ENCODE measurements around the gene TMEFF2. TPM values are rescaled to one million over a fixed set of nuclear protein-coding genes. Genes with fewer than 3 reads are reported as not detected.
"Not testable (repeated sequence)": the region's sequence is repeated elsewhere in the genome, so short reads cannot be mapped to it uniquely, and the experiment has no call there.

TMEFF2 gene
- total and polyA plus RNA-seq, 2 experiments from 2014 or later, result 0.15 to 1.3 TPM

DNA sequence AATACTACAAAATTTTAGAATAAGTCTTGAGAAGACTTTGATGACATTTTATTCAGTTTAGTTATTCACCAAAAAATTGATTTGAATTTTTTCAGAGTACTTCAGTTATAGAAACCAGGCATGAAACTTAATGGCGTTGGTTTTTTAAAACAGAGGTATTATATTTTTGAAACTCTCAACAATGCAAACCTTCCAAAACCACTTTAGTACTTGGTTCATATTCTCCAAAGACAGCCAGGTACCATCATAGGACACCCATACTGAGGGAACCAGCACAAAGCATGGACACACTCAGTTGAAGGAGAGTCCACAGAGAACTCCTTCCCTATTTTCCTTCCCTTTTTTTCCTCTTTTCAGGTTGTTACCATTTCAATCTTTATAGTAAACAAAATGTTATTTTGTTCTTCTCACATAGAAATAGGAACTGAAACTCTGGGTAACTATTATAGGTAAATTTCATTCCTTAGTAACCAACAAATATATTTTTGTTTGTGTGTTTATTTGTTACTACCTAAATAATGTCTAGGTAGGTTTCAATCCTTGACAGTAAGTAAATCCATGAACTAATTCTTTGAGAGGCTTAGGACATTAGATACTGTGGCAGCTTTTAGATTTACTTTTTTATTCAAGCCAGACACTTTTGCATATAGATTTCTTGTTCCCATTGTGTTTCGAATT, 95.8 kb downstream of the TMEFF2 start:
- no peaks in the 10 kb centered on the region for H3K27me3 ChIP-seq
- no peak overlapping the region for H3K27ac ChIP-seq
- no peaks in the 10 kb centered on the region for H3K4me1 ChIP-seq (ENCODE audit: low read depth)
- no peaks in the 10 kb centered on the region for H3K36me3 ChIP-seq
- no peak for DNase-seq (ENCODE audit: low read depth in 1 of 2, low spot score in 1 of 2)
- H3K4me3 ChIP-seq, result no peak overlapping the region
- TF ChIP-seq, protein P1, sequence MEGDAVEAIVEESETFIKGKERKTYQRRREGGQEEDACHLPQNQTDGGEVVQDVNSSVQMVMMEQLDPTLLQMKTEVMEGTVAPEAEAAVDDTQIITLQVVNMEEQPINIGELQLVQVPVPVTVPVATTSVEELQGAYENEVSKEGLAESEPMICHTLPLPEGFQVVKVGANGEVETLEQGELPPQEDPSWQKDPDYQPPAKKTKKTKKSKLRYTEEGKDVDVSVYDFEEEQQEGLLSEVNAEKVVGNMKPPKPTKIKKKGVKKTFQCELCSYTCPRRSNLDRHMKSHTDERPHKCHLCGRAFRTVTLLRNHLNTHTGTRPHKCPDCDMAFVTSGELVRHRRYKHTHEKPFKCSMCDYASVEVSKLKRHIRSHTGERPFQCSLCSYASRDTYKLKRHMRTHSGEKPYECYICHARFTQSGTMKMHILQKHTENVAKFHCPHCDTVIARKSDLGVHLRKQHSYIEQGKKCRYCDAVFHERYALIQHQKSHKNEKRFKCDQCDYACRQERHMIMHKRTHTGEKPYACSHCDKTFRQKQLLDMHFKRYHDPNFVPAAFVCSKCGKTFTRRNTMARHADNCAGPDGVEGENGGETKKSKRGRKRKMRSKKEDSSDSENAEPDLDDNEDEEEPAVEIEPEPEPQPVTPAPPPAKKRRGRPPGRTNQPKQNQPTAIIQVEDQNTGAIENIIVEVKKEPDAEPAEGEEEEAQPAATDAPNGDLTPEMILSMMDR (IDR thresholded peaks at IDR 0.05; ENCODE audit: low read depth, low read length), result no peak
- H3K9me3 ChIP-seq (ENCODE audit: low read depth), result no peaks in the 10 kb centered on the region

GRCh38 chr2:192091476-192091875, 103.3 kb downstream of the TMEFF2 start:
- Histone ChIP-seq H3K27ac (no peak overlapping the region), H3K27me3 (no peaks in the 10 kb centered on the region), H3K36me3 (no peaks in the 10 kb centered on the region), H3K9me3 (ENCODE audit: low read depth) (no peaks in the 10 kb centered on the region), H3K4me1 (ENCODE audit: low read depth) (no peaks in the 10 kb centered on the region), H3K4me3 (no peak overlapping the region)
- TF ChIP-seq, protein P1 (IDR thresholded peaks at IDR 0.05; ENCODE audit: low read depth, low read length), result no peak
- DNase-seq (ENCODE audit: low read depth in 1 of 2, low spot score in 1 of 2), result no peak

GRCh38 chr2:192090911-192091310, 103.8 kb downstream of the TMEFF2 start:
- Histone ChIP-seq H3K4me1 (ENCODE audit: low read depth) (no peaks in the 10 kb centered on the region), H3K27ac (no peak overlapping the region), H3K36me3 (no peaks in the 10 kb centered on the region), H3K9me3 (ENCODE audit: low read depth) (no peaks in the 10 kb centered on the region), H3K27me3 (no peaks in the 10 kb centered on the region), H3K4me3 (no peak overlapping the region)
- DNase-seq (ENCODE audit: low read depth in 1 of 2, low spot score in 1 of 2), result peak in 1 of 2 donors; percentile 63
- TF ChIP-seq, protein P1 (IDR thresholded peaks at IDR 0.05; ENCODE audit: low read depth, low read length), result no peak

GRCh38 chr2:192087398-192087958, 107.3 kb downstream of the TMEFF2 start:
- Histone ChIP-seq H3K4me1 (ENCODE audit: low read depth) (no peaks in the 10 kb centered on the region), H3K27ac (no peak overlapping the region), H3K4me3 (no peak overlapping the region), H3K27me3 (no peaks in the 10 kb centered on the region), H3K9me3 (ENCODE audit: low read depth) (no peaks in the 10 kb centered on the region), H3K36me3 (no peaks in the 10 kb centered on the region)
- TF ChIP-seq, protein P1 (IDR thresholded peaks at IDR 0.05; ENCODE audit: low read depth, low read length), result no peak
- no peak for DNase-seq (ENCODE audit: low read depth in 1 of 2, low spot score in 1 of 2)

DNA sequence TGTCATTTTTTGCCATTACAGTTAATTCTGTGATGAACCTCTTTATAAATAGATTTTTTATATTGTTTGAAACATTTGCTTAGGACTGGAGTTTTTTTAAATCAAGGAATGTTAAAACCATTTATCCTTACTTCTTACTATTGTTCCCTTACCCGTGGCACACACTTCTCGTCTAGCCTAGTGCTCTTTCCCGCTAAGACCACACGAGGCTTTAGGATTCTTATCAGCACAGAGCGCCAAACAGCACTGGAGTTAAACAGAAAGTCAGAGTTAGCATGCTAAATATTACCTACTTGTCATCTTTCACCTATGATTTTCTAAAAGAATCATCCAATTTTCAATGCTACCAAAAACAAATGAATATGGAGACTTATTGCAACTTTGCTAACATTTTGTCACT, 112.6 kb downstream of the TMEFF2 start:
- Histone ChIP-seq H3K27ac (no peak overlapping the region), H3K27me3 (no peaks in the 10 kb centered on the region), H3K4me3 (no peak overlapping the region), H3K9me3 (ENCODE audit: low read depth) (no peaks in the 10 kb centered on the region), H3K4me1 (ENCODE audit: low read depth) (no peaks in the 10 kb centered on the region), H3K36me3 (no peaks in the 10 kb centered on the region)
- TF ChIP-seq, protein P1 (IDR thresholded peaks at IDR 0.05; ENCODE audit: low read depth, low read length), result no peak
- DNase-seq (ENCODE audit: low read depth in 1 of 2, low spot score in 1 of 2), result no peak

GRCh38 chr2:192080096-192080495, 114.6 kb downstream of the TMEFF2 start:
- DNase-seq (ENCODE audit: low read depth in 1 of 2, low spot score in 1 of 2); H3K9me3 ChIP-seq (ENCODE audit: low read depth); H3K27me3 ChIP-seq; H3K4me3 ChIP-seq; H3K27ac ChIP-seq; H3K4me1 ChIP-seq (ENCODE audit: low read depth); H3K36me3 ChIP-seq: not testable (repeated sequence)

Measured in cardiac muscle cell (in vitro differentiated cells and primary cell).